Osteoblast (primary cell): Measurements from ENCODE around the gene KCND3. TPM values are rescaled to one million over a fixed set of nuclear protein-coding genes. Genes with fewer than 3 reads are reported as not detected.

Experiments used
- DNase-seq: peaks from one replicate; pipeline ENCODE4 v3.0.0; 2011; ENCODE audit warnings: low spot score, mixed read lengths; ENCODE audit not compliant: insufficient read length; ENCODE audit errors: missing footprints
- H2AFZ ChIP-seq: 2 replicates; pipeline ENCODE4 v1.6.0; 2011; ENCODE audit warnings: mild to moderate bottlenecking, low read length
- H3K27ac ChIP-seq: 2 replicates; pipeline ENCODE4 v1.5.1; 2011; ENCODE audit warnings: mild to moderate bottlenecking, low read depth, low read length, moderate library complexity
- H3K27me3 ChIP-seq: 2 replicates; pipeline ENCODE4 v1.6.0; 2012; ENCODE audit warnings: mild to moderate bottlenecking, control low read depth, inconsistent platforms, low read length, moderate library complexity; ENCODE audit not compliant: insufficient read depth
- H3K36me3 ChIP-seq: 2 replicates; pipeline ENCODE4 v1.5.1; 2011; ENCODE audit warnings: mild to moderate bottlenecking, low read length, control low read depth, moderate library complexity; ENCODE audit not compliant: insufficient read depth
- H3K4me1 ChIP-seq: 2 replicates; pipeline ENCODE4 v1.5.1; 2011; ENCODE audit warnings: mild to moderate bottlenecking, low read length, control low read depth, moderate library complexity; ENCODE audit not compliant: insufficient read depth
- H3K4me2 ChIP-seq: 2 replicates; pipeline ENCODE4 v1.6.0; 2011; ENCODE audit warnings: mild to moderate bottlenecking, low read length; ENCODE audit not compliant: insufficient read depth
- H3K4me3 ChIP-seq: fragments of 200-600 bp; sonication (generic); 3 replicates; pipeline ENCODE4 v1.5.1; 2012; ENCODE audit warnings: mild to moderate bottlenecking, low read length, inconsistent platforms; ENCODE audit not compliant: insufficient read depth
- H3K79me2 ChIP-seq: 2 replicates; pipeline ENCODE4 v1.6.0; 2012; ENCODE audit warnings: mild to moderate bottlenecking, low read length, control low read depth, inconsistent platforms; ENCODE audit not compliant: insufficient read depth
- H3K9me3 ChIP-seq: 2 replicates; pipeline ENCODE4 v1.5.1; 2011; ENCODE audit warnings: low read depth, low read length, control low read depth
- H4K20me1 ChIP-seq: 2 replicates; pipeline ENCODE4 v1.6.0; 2012; ENCODE audit warnings: mild to moderate bottlenecking, low read length, control low read depth; ENCODE audit not compliant: insufficient read depth
- total RNA-seq: library from RNA; depleted of rRNA; stranded (reverse); fragments of >200 nt; gene quantifications from 2 replicates; pipeline ENCODE4 v1.2.3, GENCODE V29; 2012
- TF ChIP-seq, protein P1 (sequence below): IDR thresholded peaks from 2 replicates; pipeline ENCODE4 v1.5.1; 2011; ENCODE audit warnings: mild to moderate bottlenecking, low read depth, low read length, moderate library complexity; ENCODE audit errors: extremely low read depth

Gene KCND3
- total RNA-seq, 1 donor, result 3.6 TPM

DNA sequence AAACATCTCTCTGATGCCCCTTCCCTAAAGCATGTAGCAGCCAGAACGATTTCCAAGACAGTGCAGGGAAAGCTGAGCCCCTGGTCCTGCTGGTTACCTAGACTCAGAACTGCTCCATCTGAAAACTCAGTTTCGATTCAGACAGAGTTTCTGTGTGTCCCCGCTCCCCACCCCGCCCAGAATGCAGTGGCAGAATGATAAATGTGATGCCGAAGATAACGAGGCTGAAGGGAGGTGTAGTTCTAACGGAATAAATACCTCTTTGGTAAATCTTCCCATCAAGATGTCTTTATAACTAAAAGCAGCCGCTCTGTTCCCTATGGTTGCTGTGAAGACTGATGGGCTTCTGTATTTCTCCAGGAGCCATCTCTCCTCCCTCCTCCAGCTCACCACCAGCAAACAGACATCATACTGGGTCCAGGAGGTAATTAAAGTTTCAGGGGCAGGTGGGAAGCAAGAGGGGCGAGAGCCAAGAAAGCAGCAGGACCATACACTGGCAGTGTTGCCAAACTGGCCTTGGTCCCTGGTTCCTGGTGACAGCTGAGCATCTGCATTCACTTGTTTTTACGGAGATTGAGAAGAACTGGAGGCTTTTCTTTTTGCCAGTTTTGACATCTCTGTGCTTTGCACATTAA lies 156.8 kb downstream of the KCND3 start:
- Histone ChIP-seq H3K27ac (no peak overlapping the region), H2AFZ (no peak overlapping the region), H3K9me3 (no peaks in the 10 kb centered on the region), H3K4me2 (no peak overlapping the region), H3K36me3 (no peaks in the 10 kb centered on the region), H4K20me1 (no peaks in the 10 kb centered on the region), H3K79me2 (no peaks in the 10 kb centered on the region), H3K4me1 (no peaks in the 10 kb centered on the region), H3K27me3 (no peaks in the 10 kb centered on the region), H3K4me3 (no peak overlapping the region)
- TF ChIP-seq, protein P1, sequence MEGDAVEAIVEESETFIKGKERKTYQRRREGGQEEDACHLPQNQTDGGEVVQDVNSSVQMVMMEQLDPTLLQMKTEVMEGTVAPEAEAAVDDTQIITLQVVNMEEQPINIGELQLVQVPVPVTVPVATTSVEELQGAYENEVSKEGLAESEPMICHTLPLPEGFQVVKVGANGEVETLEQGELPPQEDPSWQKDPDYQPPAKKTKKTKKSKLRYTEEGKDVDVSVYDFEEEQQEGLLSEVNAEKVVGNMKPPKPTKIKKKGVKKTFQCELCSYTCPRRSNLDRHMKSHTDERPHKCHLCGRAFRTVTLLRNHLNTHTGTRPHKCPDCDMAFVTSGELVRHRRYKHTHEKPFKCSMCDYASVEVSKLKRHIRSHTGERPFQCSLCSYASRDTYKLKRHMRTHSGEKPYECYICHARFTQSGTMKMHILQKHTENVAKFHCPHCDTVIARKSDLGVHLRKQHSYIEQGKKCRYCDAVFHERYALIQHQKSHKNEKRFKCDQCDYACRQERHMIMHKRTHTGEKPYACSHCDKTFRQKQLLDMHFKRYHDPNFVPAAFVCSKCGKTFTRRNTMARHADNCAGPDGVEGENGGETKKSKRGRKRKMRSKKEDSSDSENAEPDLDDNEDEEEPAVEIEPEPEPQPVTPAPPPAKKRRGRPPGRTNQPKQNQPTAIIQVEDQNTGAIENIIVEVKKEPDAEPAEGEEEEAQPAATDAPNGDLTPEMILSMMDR, result no peak
- DNase-seq, result no peak

DNA sequence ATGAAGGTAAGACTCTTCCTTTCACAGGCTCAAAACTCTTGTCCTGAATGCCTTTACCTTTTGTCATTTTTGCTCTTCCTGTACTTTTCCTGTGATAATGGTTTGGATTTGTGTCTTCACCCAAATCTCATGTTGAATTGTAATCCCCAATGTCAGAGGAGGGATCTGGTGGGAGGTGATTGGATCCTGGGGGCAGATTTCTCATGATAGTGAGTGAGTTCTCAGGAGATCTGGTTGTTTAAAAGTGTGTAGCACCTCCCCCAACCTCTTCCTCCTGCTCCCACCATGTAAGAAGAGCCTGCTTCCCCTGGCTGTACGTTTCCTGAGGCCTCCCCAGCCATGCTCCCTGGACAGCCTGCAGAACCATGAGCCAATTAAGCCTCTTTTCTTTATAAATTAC lies 158.3 kb downstream of the KCND3 start:
- Histone ChIP-seq H2AFZ (no peak overlapping the region), H3K36me3 (no peaks in the 10 kb centered on the region), H3K79me2 (no peaks in the 10 kb centered on the region), H3K27me3 (no peaks in the 10 kb centered on the region), H3K27ac (no peak overlapping the region), H3K9me3 (no peaks in the 10 kb centered on the region), H4K20me1 (no peaks in the 10 kb centered on the region), H3K4me1 (no peaks in the 10 kb centered on the region), H3K4me3 (no peak overlapping the region), H3K4me2 (no peak overlapping the region)
- DNase-seq, result no peak
- TF ChIP-seq, protein P1, result no peak

DNA sequence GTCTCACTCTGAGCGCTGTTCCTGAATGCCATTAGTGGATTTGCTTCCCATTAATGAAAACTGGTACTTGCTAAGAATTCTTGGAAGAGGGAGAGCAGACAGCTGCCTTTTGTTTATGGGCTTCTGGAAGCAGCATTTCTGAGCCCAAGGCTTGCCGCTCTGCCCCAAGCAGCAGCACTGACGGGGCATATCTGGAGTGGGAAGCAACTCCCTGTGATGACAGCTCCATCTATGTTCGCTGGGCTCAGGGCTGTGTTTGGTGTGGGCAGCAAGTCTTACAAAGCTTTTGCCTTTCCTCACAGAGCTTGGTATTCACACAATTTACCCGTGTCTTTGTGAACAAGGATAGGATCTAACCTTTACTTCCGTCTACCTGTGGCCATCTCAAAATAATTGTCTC lies 161.5 kb downstream of the KCND3 start:
- H3K27me3 ChIP-seq, result no peaks in the 10 kb centered on the region
- H3K4me3 ChIP-seq, result no peak overlapping the region
- no peaks in the 10 kb centered on the region for H3K4me1 ChIP-seq
- TF ChIP-seq, protein P1, result no peak
- no peak overlapping the region for H2AFZ ChIP-seq
- H3K79me2 ChIP-seq, result no peaks in the 10 kb centered on the region
- no peaks in the 10 kb centered on the region for H4K20me1 ChIP-seq
- DNase-seq, result no peak
- no peak overlapping the region for H3K27ac ChIP-seq
- no peaks in the 10 kb centered on the region for H3K36me3 ChIP-seq
- H3K4me2 ChIP-seq, result no peak overlapping the region
- H3K9me3 ChIP-seq, result no peaks in the 10 kb centered on the region

GRCh38 chr1:111826278-111826677 lies 163.2 kb downstream of the KCND3 start:
- Histone ChIP-seq H3K79me2 (no peaks in the 10 kb centered on the region), H3K27me3 (no peaks in the 10 kb centered on the region), H4K20me1 (no peaks in the 10 kb centered on the region), H3K4me1 (no peaks in the 10 kb centered on the region), H3K4me2 (no peak overlapping the region), H3K9me3 (no peaks in the 10 kb centered on the region), H3K27ac (no peak overlapping the region), H2AFZ (no peak overlapping the region), H3K36me3 (no peaks in the 10 kb centered on the region), H3K4me3 (no peak overlapping the region)
- no peak for DNase-seq
- TF ChIP-seq, protein P1, result no peak
